HUES64 (cell line): Measurements from ENCODE around the gene MRPL34.
A peak's percentile ranks its signal among the peaks of the same experiment; 100 is the strongest.
"Not testable (repeated sequence)": the region's sequence is repeated elsewhere in the genome, so short reads cannot be mapped to it uniquely, and the experiment has no call there.

ENCODE experiments used
- H3K27ac ChIP-seq: 2 replicates; pipeline ENCODE4 v1.7.0; 2013; ENCODE audit warnings: low read depth, low read length, inconsistent platforms
- H3K27me3 ChIP-seq: 2 replicates; pipeline ENCODE4 v1.6.1; 2013; ENCODE audit warnings: mild to moderate bottlenecking, low read length; ENCODE audit not compliant: insufficient read depth
- H3K36me3 ChIP-seq: 2 replicates; pipeline ENCODE4 v1.6.1; 2013; ENCODE audit warnings: mild to moderate bottlenecking, low read length; ENCODE audit not compliant: insufficient read depth
- H3K4me1 ChIP-seq: 2 replicates; pipeline ENCODE4 v1.6.1; 2013; ENCODE audit warnings: mild to moderate bottlenecking, low read length, moderate library complexity; ENCODE audit not compliant: insufficient read depth
- H3K4me3 ChIP-seq: 2 replicates; pipeline ENCODE4 v1.5.1; 2013; ENCODE audit warnings: mild to moderate bottlenecking, low read length, moderate library complexity
- H3K9ac ChIP-seq: 2 replicates; pipeline ENCODE4 v1.6.1; 2013; ENCODE audit warnings: mild to moderate bottlenecking, low read depth, low read length
- H3K9me3 ChIP-seq: 2 replicates; pipeline ENCODE4 v1.6.1; 2013; ENCODE audit warnings: low read depth, low read length; ENCODE audit not compliant: insufficient read depth
- WGBS: fragments of 150-250, 120-280 bp; methylation state at CpG from one replicate; pipeline ENCODE4 v1.1.7; 2013; ENCODE audit warnings: missing lambda C conversion rate; 5-methylcytosine and 5-hydroxymethylcytosine counted together

MRPL34 gene

GRCh38 chr19:17286263-17286662 lies 19.4 kb upstream of the MRPL34 start:
- WGBS, result 94% methylated on average over 11 of the region's 11 CpGs
- Histone ChIP-seq H3K27ac (no peak overlapping the region), H3K36me3 (peaks cover 8% of the 10 kb centered on the region; the same call in 1 of the 2 replicates), H3K27me3 (peaks cover 13% of the 10 kb centered on the region), H3K9ac (no peak overlapping the region), H3K4me3 (no peak overlapping the region), H3K9me3 (no peaks in the 10 kb centered on the region), H3K4me1 (no peaks in the 10 kb centered on the region)

GRCh38 chr19:17286752-17287151 lies 18.9 kb upstream of the MRPL34 start:
- Histone ChIP-seq H3K4me1 (no peaks in the 10 kb centered on the region), H3K9ac (no peak overlapping the region)
- 93% methylated on average over 9 of the region's 9 CpGs for WGBS

DNA sequence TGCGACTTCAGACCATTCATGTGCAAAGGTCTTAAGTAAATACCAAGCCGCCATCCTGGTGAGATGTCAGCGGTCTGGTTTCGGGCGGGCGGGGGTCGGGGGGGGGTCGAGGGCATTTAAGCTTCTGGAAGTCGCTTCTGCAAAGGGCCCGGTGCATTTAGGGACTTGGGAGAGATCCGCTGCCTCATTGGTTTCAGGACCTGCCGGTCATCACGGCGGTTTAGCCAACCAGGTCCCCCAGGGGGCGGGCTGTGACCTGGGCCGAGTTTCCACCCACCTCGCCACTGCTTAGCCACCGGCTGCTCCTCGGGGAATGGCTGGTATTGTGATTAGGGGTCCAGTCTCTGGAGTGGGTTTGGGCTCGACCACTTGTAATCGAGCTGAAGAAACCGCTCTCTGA lies 16.2 kb upstream of the MRPL34 start:
- Histone ChIP-seq H3K4me3 (no peak overlapping the region), H3K27ac (no peak overlapping the region), H3K36me3 (0 out of 2 replicates have a peak, but pooled peaks cover 6% of the 10 kb centered on the region), H3K27me3 (no peaks in the 10 kb centered on the region), H3K9me3 (no peaks in the 10 kb centered on the region), H3K4me1 (peaks cover 5% of the 10 kb centered on the region; the same call in 1 of the 2 replicates), H3K9ac (no peak overlapping the region)
- WGBS, result 13% methylated on average over 22 of the region's 22 CpGs

More at GRCh38 chr19:17286752-17287151, 18.9 kb upstream of the MRPL34 start:
- Histone ChIP-seq H3K36me3 (peaks cover 8% of the 10 kb centered on the region; the same call in 1 of the 2 replicates), H3K27ac (no peak overlapping the region), H3K9me3 (no peaks in the 10 kb centered on the region), H3K4me3 (no peak overlapping the region), H3K27me3 (peaks cover 8% of the 10 kb centered on the region)

DNA sequence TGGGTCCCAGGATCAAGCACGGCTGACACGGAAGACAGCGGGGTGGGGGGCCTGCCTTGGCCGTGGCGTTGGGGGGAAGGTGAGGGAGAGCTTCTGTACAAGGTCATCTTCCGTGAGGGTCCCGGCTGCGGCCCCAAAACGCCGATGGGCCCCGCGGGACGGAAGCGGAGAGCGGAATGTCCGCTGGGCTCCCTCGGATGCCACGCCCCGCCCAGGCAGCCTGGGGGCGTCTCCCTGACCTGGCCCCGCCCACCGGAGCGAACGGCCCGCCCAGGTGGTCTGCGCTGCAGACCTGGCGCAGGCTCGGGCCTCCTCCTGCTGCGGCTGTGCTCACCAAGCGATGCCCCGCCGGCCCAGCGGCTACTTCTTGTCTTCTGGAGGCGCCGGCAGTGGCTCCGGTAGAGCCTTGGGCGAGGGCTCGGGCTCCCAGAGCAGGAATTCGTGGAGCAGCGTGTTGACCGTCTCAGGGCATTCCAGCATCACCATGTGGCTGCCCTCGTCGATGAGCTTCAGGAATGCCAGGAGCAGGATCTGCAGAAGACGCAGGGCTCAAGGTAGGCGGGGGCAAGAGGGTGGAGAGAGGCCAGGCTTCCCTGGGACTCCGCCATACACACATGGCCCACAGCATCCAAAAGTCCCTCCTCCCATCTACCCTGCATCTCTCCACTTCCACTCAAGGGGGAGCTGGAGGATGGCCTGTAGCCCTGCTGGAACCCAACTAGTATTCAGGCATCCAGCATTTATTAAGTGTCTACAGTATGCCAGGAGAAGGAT lies 13.2 kb upstream of the MRPL34 start:
- Histone ChIP-seq H3K27ac (peak overlapping the region; percentile 85), H3K27me3 (no peaks in the 10 kb centered on the region), H3K4me3 (peak overlapping the region; percentile 73), H3K9me3 (no peaks in the 10 kb centered on the region), H3K4me1 (peaks cover 5% of the 10 kb centered on the region; the same call in 1 of the 2 replicates), H3K9ac (peak overlapping the region; percentile 86), H3K36me3 (peaks cover 13% of the 10 kb centered on the region)
- 2% methylated on average over 46 of the region's 46 CpGs for WGBS

DNA sequence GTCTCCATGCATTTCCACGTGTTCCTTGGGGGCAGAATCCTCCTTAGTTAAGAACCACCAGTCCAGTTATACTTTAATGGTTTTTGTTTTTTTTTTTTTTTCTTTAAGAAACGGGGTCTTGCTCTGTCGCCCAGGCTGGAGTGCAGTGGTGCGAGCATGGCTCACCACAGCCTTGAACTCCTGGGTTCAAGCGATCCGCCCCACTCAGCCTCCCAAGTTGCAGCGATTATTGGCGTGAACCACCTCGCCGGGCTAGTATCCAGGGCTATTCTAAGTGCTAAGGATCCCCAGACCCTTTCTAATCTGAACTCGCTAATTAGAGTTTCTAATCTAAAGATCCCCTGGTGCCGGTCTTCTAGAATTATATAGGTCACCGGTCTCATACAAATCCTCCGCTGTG lies 12.1 kb upstream of the MRPL34 start:
- Histone ChIP-seq H3K4me1 (peaks cover 5% of the 10 kb centered on the region; the same call in 1 of the 2 replicates), H3K4me3 (peak overlapping the region; percentile 73), H3K27ac (no peak overlapping the region), H3K9me3 (no peaks in the 10 kb centered on the region), H3K27me3 (no peaks in the 10 kb centered on the region), H3K36me3 (peaks cover 21% of the 10 kb centered on the region), H3K9ac (no peak overlapping the region)
- 93% methylated on average over 14 of the region's 14 CpGs for WGBS

- WGBS, result 84% methylated on average over 48 of the region's 48 CpGs
- peaks cover 21% of the 10 kb centered on the region for H3K36me3 ChIP-seq
- H3K9ac ChIP-seq, result no peak overlapping the region
- peak overlapping the region; percentile 73 for H3K4me3 ChIP-seq
- H3K27me3 ChIP-seq, result no peaks in the 10 kb centered on the region
- no peaks in the 10 kb centered on the region for H3K9me3 ChIP-seq
- no peak overlapping the region for H3K27ac ChIP-seq
- peaks cover 5% of the 10 kb centered on the region; the same call in 1 of the 2 replicates for H3K4me1 ChIP-seq
Measured at GRCh38 chr19:17294051-17294891, 11.4 kb upstream of the MRPL34 start.

- H3K27me3 ChIP-seq, H3K4me3 ChIP-seq, H3K9me3 ChIP-seq, H3K9ac ChIP-seq, H3K27ac ChIP-seq, H3K4me1 ChIP-seq: not testable (repeated sequence)
- peaks cover 23% of the 10 kb centered on the region for H3K36me3 ChIP-seq
- over 99% methylated on average over 6 of the region's 6 CpGs for WGBS
Measured at GRCh38 chr19:17295551-17295950, 10.1 kb upstream of the MRPL34 start.

DNA sequence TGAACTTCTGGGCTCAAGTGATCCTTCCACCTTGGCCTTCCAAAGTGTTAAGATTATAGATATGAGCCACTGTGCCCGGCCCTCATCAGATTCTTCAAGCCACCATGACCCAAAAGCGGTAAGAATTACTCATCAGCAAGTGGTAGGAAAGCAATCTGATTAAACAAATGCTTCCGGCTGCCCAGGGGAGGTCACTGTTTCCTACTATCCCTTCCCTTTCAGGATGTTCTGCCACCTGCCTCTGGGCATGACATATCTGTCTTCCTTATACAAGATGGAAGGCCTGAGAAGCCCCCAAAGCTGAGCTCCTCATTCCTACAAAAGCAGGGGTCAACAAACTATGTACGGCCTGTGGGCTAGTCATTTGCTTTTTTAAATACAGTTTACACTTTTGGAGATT lies 9.4 kb upstream of the MRPL34 start:
- Histone ChIP-seq H3K4me1 (peaks cover 5% of the 10 kb centered on the region; the same call in 1 of the 2 replicates), H3K9ac (no peak overlapping the region), H3K27me3 (no peaks in the 10 kb centered on the region), H3K27ac (no peak overlapping the region), H3K36me3 (peaks cover 24% of the 10 kb centered on the region), H3K9me3 (no peaks in the 10 kb centered on the region), H3K4me3 (no peak overlapping the region)
- WGBS, result 90% methylated on average over 4 of the region's 4 CpGs

- no peaks in the 10 kb centered on the region for H3K9me3 ChIP-seq
- no peak overlapping the region for H3K9ac ChIP-seq
- peaks cover 27% of the 10 kb centered on the region for H3K36me3 ChIP-seq
- H3K4me1 ChIP-seq, result peaks cover 6% of the 10 kb centered on the region
- WGBS, result 93% methylated on average over 6 of the region's 6 CpGs
- H3K4me3 ChIP-seq, result no peak overlapping the region
- no peaks in the 10 kb centered on the region for H3K27me3 ChIP-seq
- no peak overlapping the region for H3K27ac ChIP-seq
Measured at GRCh38 chr19:17296976-17297375, 8.7 kb upstream of the MRPL34 start.

DNA sequence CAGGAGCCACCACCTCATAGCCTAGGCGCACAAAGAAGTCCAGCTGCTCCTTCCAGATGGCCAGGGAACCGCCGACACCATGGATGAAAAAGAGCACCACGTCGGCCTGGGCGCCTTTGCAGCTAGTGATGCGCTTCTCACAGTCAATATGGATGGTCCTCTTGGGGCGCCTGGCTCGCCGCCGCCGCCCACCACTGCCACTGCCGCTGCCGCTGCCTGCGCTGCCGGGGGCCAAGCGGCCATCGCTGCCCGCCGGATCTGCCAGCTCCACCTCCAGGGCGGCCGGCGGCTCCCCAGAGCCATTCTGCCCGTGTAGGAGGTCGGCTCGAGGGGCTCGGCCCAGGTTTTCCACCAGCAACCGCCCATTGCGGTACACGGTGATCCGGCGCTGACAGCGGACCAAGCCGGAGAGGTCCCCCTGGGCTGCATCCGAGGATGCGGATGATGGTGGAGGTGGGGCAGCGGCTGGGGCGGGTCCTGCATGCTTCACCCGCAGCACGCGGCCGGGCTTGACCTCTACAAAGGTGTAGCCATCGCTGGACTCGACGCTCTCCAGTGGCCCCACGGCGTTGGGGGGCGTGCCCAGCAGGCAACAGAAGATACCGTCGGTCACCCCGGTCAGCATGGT lies 4.6 kb upstream of the MRPL34 start:
- H3K9ac ChIP-seq, result no peak overlapping the region
- no peaks in the 10 kb centered on the region for H3K9me3 ChIP-seq
- H3K36me3 ChIP-seq, result peaks cover 22% of the 10 kb centered on the region
- no peaks in the 10 kb centered on the region for H3K27me3 ChIP-seq
- H3K4me1 ChIP-seq, result peaks cover 18% of the 10 kb centered on the region
- no peak overlapping the region for H3K4me3 ChIP-seq
- H3K27ac ChIP-seq, result no peak overlapping the region
- WGBS, result 95% methylated on average over 51 of the region's 51 CpGs
